ENCODE data around the gene ME3.

- TF ChIP-seq YY1 (IDR thresholded peaks at IDR 0.05; ENCODE audit: insufficient read depth, insufficient read length), result no peak
- TF ChIP-seq SUZ12 (IDR thresholded peaks at IDR 0.05; ENCODE audit: extremely low read depth, insufficient read depth, insufficient read length), result no peak
- no peak for TF ChIP-seq ZNF274 (IDR thresholded peaks at IDR 0.05; ENCODE audit: low read depth, low read length)
Measured at GRCh38 chr11:86610559-86611341, 61.7 kb downstream of the ME3 start.
